ENCODE results near the gene WNT7B. TPM values are rescaled to one million over a fixed set of nuclear protein-coding genes. Genes with fewer than 3 reads are reported as not detected.

The WNT7B gene
- total RNA-seq, 1 experiment from 2014 or later: 0.33 TPM

DNA sequence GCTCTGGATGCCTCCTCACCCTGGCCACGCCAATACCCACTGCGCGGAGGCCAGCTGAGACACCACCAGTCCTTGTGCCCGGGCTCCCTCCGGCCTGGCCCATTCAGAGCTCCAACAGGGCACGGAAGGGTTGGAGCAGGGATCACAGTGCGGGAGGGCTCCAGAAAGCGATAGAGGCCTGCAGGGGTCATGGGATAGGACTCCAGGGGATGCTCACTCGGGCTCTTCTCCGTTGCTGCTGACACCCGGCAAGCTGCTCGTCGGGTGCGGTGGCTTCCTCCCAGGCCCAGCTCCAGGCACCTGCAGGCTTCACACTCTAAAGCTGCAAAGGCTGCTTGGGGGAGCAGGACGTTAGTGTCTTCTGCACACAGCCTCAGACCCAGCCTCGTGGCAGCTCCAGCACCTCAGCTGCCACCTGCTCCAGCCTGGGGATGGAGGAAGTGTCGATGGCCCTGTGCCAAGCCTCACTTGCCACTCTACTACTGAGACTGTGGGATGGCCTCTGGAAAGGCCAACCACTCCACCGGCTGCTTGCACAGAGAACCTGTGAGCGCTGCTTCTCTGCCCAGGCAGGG is 10.6 kb downstream of the WNT7B start:
- no peak for TF ChIP-seq NR2C2 (CRISPR knock-in tag; IDR thresholded peaks at IDR 0.05)
- TF ChIP-seq, protein P1, sequence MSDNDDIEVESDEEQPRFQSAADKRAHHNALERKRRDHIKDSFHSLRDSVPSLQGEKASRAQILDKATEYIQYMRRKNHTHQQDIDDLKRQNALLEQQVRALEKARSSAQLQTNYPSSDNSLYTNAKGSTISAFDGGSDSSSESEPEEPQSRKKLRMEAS (CRISPR knock-in tag; IDR thresholded peaks at IDR 0.05): peak; percentile 19; the same call in 1 of the 2 replicates
- no peak overlapping the region for H3K4me3 Mint-ChIP-seq
- H3K36me3 Mint-ChIP-seq: no peaks in the 10 kb centered on the region
- DNase-seq (ENCODE audit: low spot score): no peak
- H3K9me3 Mint-ChIP-seq: no peaks in the 10 kb centered on the region
- no peak overlapping the region for H3K27ac Mint-ChIP-seq
- POLR2A ChIA-PET: interaction anchor here (0.9 kb wide), 1 partner anchor 89 kb away, joined by 3 read pairs; no protein-coding TSS in a partner anchor
- CTCF ChIA-PET: interaction anchor here (0.6 to 2.1 kb wide), 6 partner anchors 28 to 107 kb away, joined by 3 to 11 read pairs (median 8); no protein-coding TSS in a partner anchor
- no peak for ATAC-seq
- peaks cover 38% of the 10 kb centered on the region for H3K27me3 Mint-ChIP-seq (ENCODE audit: low read depth)
- H3K4me1 Mint-ChIP-seq: peaks cover 24% of the 10 kb centered on the region

DNA sequence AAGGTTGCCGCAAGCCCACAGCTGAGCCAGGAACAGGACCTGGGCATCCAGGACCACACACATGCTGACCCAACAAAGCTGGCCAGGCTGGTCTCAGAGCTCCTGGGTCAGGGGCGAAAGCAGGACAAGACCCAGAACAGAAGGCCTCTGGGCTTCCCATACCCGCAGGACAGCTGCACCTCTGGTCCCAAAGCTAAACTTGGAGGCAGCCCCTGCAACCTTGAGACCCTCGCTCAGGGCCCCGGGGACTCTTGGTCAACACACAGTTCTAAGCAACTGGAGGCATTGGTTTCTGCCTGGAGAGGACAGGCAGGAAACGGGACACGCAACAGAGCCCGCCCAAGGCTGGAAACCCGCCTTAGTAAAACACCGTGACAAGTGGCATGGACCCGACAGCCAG is 11.4 kb downstream of the WNT7B start:
- H3K9me3 Mint-ChIP-seq: no peaks in the 10 kb centered on the region
- no peaks in the 10 kb centered on the region for H3K36me3 Mint-ChIP-seq
- ChIA-PET POLR2A (interaction anchor here (0.6 to 0.9 kb wide), 2 partner anchors 88 to 101 kb away, joined by 3 read pairs; no protein-coding TSS in a partner anchor), CTCF (interaction anchor here (1.0 to 2.1 kb wide), 5 partner anchors 29 to 102 kb away, joined by 4 to 11 read pairs (median 8); no protein-coding TSS in a partner anchor)
- ATAC-seq (no peak), DNase-seq (ENCODE audit: low spot score) (no peak)
- H3K4me3 Mint-ChIP-seq: no peak overlapping the region
- peaks cover 22% of the 10 kb centered on the region for H3K4me1 Mint-ChIP-seq
- no peak overlapping the region for H3K27ac Mint-ChIP-seq
- peaks cover 30% of the 10 kb centered on the region for H3K27me3 Mint-ChIP-seq (ENCODE audit: low read depth)
- TF ChIP-seq, protein P2, sequence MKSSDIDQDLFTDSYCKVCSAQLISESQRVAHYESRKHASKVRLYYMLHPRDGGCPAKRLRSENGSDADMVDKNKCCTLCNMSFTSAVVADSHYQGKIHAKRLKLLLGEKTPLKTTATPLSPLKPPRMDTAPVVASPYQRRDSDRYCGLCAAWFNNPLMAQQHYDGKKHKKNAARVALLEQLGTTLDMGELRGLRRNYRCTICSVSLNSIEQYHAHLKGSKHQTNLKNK (CRISPR knock-in tag; IDR thresholded peaks at IDR 0.05): no peak
- TF ChIP-seq, protein P3, sequence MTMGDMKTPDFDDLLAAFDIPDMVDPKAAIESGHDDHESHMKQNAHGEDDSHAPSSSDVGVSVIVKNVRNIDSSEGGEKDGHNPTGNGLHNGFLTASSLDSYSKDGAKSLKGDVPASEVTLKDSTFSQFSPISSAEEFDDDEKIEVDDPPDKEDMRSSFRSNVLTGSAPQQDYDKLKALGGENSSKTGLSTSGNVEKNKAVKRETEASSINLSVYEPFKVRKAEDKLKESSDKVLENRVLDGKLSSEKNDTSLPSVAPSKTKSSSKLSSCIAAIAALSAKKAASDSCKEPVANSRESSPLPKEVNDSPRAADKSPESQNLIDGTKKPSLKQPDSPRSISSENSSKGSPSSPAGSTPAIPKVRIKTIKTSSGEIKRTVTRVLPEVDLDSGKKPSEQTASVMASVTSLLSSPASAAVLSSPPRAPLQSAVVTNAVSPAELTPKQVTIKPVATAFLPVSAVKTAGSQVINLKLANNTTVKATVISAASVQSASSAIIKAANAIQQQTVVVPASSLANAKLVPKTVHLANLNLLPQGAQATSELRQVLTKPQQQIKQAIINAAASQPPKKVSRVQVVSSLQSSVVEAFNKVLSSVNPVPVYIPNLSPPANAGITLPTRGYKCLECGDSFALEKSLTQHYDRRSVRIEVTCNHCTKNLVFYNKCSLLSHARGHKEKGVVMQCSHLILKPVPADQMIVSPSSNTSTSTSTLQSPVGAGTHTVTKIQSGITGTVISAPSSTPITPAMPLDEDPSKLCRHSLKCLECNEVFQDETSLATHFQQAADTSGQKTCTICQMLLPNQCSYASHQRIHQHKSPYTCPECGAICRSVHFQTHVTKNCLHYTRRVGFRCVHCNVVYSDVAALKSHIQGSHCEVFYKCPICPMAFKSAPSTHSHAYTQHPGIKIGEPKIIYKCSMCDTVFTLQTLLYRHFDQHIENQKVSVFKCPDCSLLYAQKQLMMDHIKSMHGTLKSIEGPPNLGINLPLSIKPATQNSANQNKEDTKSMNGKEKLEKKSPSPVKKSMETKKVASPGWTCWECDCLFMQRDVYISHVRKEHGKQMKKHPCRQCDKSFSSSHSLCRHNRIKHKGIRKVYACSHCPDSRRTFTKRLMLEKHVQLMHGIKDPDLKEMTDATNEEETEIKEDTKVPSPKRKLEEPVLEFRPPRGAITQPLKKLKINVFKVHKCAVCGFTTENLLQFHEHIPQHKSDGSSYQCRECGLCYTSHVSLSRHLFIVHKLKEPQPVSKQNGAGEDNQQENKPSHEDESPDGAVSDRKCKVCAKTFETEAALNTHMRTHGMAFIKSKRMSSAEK (CRISPR knock-in tag; IDR thresholded peaks at IDR 0.05; ENCODE audit: borderline replicate concordance): no peak
- TF ChIP-seq, protein P4, sequence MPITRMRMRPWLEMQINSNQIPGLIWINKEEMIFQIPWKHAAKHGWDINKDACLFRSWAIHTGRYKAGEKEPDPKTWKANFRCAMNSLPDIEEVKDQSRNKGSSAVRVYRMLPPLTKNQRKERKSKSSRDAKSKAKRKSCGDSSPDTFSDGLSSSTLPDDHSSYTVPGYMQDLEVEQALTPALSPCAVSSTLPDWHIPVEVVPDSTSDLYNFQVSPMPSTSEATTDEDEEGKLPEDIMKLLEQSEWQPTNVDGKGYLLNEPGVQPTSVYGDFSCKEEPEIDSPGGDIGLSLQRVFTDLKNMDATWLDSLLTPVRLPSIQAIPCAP (CRISPR knock-in tag; IDR thresholded peaks at IDR 0.05): no peak
- TF ChIP-seq, protein P5, sequence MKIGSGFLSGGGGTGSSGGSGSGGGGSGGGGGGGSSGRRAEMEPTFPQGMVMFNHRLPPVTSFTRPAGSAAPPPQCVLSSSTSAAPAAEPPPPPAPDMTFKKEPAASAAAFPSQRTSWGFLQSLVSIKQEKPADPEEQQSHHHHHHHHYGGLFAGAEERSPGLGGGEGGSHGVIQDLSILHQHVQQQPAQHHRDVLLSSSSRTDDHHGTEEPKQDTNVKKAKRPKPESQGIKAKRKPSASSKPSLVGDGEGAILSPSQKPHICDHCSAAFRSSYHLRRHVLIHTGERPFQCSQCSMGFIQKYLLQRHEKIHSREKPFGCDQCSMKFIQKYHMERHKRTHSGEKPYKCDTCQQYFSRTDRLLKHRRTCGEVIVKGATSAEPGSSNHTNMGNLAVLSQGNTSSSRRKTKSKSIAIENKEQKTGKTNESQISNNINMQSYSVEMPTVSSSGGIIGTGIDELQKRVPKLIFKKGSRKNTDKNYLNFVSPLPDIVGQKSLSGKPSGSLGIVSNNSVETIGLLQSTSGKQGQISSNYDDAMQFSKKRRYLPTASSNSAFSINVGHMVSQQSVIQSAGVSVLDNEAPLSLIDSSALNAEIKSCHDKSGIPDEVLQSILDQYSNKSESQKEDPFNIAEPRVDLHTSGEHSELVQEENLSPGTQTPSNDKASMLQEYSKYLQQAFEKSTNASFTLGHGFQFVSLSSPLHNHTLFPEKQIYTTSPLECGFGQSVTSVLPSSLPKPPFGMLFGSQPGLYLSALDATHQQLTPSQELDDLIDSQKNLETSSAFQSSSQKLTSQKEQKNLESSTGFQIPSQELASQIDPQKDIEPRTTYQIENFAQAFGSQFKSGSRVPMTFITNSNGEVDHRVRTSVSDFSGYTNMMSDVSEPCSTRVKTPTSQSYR (CRISPR knock-in tag; IDR thresholded peaks at IDR 0.05): no peak
- TF ChIP-seq MYBL2 (CRISPR knock-in tag; IDR thresholded peaks at IDR 0.05): no peak
- TF ChIP-seq, protein P6, sequence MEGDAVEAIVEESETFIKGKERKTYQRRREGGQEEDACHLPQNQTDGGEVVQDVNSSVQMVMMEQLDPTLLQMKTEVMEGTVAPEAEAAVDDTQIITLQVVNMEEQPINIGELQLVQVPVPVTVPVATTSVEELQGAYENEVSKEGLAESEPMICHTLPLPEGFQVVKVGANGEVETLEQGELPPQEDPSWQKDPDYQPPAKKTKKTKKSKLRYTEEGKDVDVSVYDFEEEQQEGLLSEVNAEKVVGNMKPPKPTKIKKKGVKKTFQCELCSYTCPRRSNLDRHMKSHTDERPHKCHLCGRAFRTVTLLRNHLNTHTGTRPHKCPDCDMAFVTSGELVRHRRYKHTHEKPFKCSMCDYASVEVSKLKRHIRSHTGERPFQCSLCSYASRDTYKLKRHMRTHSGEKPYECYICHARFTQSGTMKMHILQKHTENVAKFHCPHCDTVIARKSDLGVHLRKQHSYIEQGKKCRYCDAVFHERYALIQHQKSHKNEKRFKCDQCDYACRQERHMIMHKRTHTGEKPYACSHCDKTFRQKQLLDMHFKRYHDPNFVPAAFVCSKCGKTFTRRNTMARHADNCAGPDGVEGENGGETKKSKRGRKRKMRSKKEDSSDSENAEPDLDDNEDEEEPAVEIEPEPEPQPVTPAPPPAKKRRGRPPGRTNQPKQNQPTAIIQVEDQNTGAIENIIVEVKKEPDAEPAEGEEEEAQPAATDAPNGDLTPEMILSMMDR (IDR thresholded peaks at IDR 0.05): no peak
- no peak for TF ChIP-seq SMAD3 (CRISPR knock-in tag; IDR thresholded peaks at IDR 0.05; ENCODE audit: borderline replicate concordance)
- TF ChIP-seq, protein P7, sequence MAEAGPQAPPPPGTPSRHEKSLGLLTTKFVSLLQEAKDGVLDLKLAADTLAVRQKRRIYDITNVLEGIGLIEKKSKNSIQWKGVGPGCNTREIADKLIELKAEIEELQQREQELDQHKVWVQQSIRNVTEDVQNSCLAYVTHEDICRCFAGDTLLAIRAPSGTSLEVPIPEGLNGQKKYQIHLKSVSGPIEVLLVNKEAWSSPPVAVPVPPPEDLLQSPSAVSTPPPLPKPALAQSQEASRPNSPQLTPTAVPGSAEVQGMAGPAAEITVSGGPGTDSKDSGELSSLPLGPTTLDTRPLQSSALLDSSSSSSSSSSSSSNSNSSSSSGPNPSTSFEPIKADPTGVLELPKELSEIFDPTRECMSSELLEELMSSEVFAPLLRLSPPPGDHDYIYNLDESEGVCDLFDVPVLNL (CRISPR knock-in tag; IDR thresholded peaks at IDR 0.05; ENCODE audit: borderline replicate concordance, low read depth): no peak
- TF ChIP-seq, protein P8, sequence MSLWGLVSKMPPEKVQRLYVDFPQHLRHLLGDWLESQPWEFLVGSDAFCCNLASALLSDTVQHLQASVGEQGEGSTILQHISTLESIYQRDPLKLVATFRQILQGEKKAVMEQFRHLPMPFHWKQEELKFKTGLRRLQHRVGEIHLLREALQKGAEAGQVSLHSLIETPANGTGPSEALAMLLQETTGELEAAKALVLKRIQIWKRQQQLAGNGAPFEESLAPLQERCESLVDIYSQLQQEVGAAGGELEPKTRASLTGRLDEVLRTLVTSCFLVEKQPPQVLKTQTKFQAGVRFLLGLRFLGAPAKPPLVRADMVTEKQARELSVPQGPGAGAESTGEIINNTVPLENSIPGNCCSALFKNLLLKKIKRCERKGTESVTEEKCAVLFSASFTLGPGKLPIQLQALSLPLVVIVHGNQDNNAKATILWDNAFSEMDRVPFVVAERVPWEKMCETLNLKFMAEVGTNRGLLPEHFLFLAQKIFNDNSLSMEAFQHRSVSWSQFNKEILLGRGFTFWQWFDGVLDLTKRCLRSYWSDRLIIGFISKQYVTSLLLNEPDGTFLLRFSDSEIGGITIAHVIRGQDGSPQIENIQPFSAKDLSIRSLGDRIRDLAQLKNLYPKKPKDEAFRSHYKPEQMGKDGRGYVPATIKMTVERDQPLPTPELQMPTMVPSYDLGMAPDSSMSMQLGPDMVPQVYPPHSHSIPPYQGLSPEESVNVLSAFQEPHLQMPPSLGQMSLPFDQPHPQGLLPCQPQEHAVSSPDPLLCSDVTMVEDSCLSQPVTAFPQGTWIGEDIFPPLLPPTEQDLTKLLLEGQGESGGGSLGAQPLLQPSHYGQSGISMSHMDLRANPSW (CRISPR knock-in tag; conservative IDR thresholded peaks at IDR 0.05; ENCODE audit: low read depth): no peak
- no peak for TF ChIP-seq NR2C2 (CRISPR knock-in tag; IDR thresholded peaks at IDR 0.05)
- TF ChIP-seq ZNF671 (CRISPR knock-in tag; IDR thresholded peaks at IDR 0.05): no peak
- TF ChIP-seq, protein P9, sequence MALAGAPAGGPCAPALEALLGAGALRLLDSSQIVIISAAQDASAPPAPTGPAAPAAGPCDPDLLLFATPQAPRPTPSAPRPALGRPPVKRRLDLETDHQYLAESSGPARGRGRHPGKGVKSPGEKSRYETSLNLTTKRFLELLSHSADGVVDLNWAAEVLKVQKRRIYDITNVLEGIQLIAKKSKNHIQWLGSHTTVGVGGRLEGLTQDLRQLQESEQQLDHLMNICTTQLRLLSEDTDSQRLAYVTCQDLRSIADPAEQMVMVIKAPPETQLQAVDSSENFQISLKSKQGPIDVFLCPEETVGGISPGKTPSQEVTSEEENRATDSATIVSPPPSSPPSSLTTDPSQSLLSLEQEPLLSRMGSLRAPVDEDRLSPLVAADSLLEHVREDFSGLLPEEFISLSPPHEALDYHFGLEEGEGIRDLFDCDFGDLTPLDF (CRISPR knock-in tag; IDR thresholded peaks at IDR 0.05): no peak
- TF ChIP-seq, protein P10, sequence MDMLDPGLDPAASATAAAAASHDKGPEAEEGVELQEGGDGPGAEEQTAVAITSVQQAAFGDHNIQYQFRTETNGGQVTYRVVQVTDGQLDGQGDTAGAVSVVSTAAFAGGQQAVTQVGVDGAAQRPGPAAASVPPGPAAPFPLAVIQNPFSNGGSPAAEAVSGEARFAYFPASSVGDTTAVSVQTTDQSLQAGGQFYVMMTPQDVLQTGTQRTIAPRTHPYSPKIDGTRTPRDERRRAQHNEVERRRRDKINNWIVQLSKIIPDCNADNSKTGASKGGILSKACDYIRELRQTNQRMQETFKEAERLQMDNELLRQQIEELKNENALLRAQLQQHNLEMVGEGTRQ (CRISPR knock-in tag; IDR thresholded peaks at IDR 0.05): no peak
